PC-3 (cell line): ENCODE measurements around the gene NFYC.

Experiments
- CTCF ChIP-seq: fragments of 300-600 bp; sonication (generic); conservative IDR thresholded peaks from 2 replicates; pipeline ENCODE4 v1.5.1; 2017; ENCODE audit warnings: antibody characterized with exemption, low read depth, mild to moderate bottlenecking, low read length
- EZH2 ChIP-seq: fragments of 300-600 bp; sonication (generic); IDR thresholded peaks from one replicate; pipeline ENCODE4 v1.6.1; 2017; ENCODE audit warnings: antibody characterized with exemption, mild to moderate bottlenecking, low read length; ENCODE audit not compliant: unreplicated experiment

- TF ChIP-seq CTCF, result no peak
- no peak for TF ChIP-seq EZH2
Measured at GRCh38 chr1:40755067-40755466, 63.6 kb downstream of the NFYC start.
